ENCODE measurements around the gene OPTN. TPM values are rescaled to one million over a fixed set of nuclear protein-coding genes. Genes with fewer than 3 reads are reported as not detected.

Gene OPTN
- total RNA-seq, 1 experiment from 2014 or later: 52.0 TPM

- Histone ChIP-seq H3K27me3 (replicated peaks) (no peaks in the 10 kb centered on the region), H3K4me3 (peak overlapping the region; percentile 98), H3K36me3 (peaks cover 15% of the 10 kb centered on the region), H3K27ac (peak overlapping the region; percentile 90), H3K4me1 (replicated peaks) (peaks cover 23% of the 10 kb centered on the region), H3K9me3 (replicated peaks) (no peaks in the 10 kb centered on the region)
- peak in 1 of 2 experiments; percentile 71 for DNase-seq (ENCODE audit: low read depth in 1 of 2, low spot score in 2 of 2)
Measured at GRCh38 chr10:13099144-13099665, 758 bp upstream of the OPTN start.

GRCh38 chr10:13100349-13101294 lies 659 bp downstream of the OPTN start:
- H3K36me3 ChIP-seq: peaks cover 24% of the 10 kb centered on the region
- peak overlapping the region; percentile 90 for H3K27ac ChIP-seq
- H3K4me1 ChIP-seq (replicated peaks): peaks cover 17% of the 10 kb centered on the region
- no peaks in the 10 kb centered on the region for H3K9me3 ChIP-seq (replicated peaks)
- peak overlapping the region; percentile 98 for H3K4me3 ChIP-seq
- H3K27me3 ChIP-seq (replicated peaks): no peaks in the 10 kb centered on the region
- DNase-seq (ENCODE audit: low read depth in 1 of 2, low spot score in 2 of 2): peak; percentile 50 to 60

GRCh38 chr10:13102002-13102794 lies 2.2 kb downstream of the OPTN start:
- Histone ChIP-seq H3K36me3 (peaks cover 32% of the 10 kb centered on the region), H3K4me3 (no peak overlapping the region), H3K27ac (no peak overlapping the region), H3K9me3 (replicated peaks) (no peaks in the 10 kb centered on the region), H3K4me1 (replicated peaks) (peaks cover 12% of the 10 kb centered on the region; the same call in 1 of the 2 replicates), H3K27me3 (replicated peaks) (no peaks in the 10 kb centered on the region)
- no peak for DNase-seq (ENCODE audit: low read depth in 1 of 2, low spot score in 2 of 2)

GRCh38 chr10:13103554-13103953 lies 3.6 kb downstream of the OPTN start:
- DNase-seq (ENCODE audit: low read depth in 1 of 2, low spot score in 2 of 2): no peak
- H3K27me3 ChIP-seq (replicated peaks): no peaks in the 10 kb centered on the region
- H3K4me3 ChIP-seq: no peak overlapping the region
- peaks cover 32% of the 10 kb centered on the region for H3K36me3 ChIP-seq
- peaks cover 23% of the 10 kb centered on the region for H3K4me1 ChIP-seq (replicated peaks)
- no peak overlapping the region for H3K27ac ChIP-seq
- no peaks in the 10 kb centered on the region for H3K9me3 ChIP-seq (replicated peaks)

GRCh38 chr10:13104697-13105096 lies 4.7 kb downstream of the OPTN start:
- peaks cover 40% of the 10 kb centered on the region for H3K36me3 ChIP-seq
- no peak overlapping the region for H3K4me3 ChIP-seq
- H3K27me3 ChIP-seq (replicated peaks): no peaks in the 10 kb centered on the region
- no peak for DNase-seq (ENCODE audit: low read depth in 1 of 2, low spot score in 2 of 2)
- H3K27ac ChIP-seq: no peak overlapping the region
- H3K9me3 ChIP-seq (replicated peaks): no peaks in the 10 kb centered on the region
- H3K4me1 ChIP-seq (replicated peaks): peaks cover 18% of the 10 kb centered on the region

GRCh38 chr10:13105184-13105583 lies 5.2 kb downstream of the OPTN start:
- peaks cover 18% of the 10 kb centered on the region for H3K4me1 ChIP-seq (replicated peaks)

GRCh38 chr10:13106387-13107045 lies 6.6 kb downstream of the OPTN start:
- Histone ChIP-seq H3K36me3 (peaks cover 51% of the 10 kb centered on the region), H3K9me3 (replicated peaks) (no peaks in the 10 kb centered on the region), H3K27me3 (replicated peaks) (no peaks in the 10 kb centered on the region), H3K27ac (no peak overlapping the region), H3K4me1 (replicated peaks) (peaks cover 18% of the 10 kb centered on the region), H3K4me3 (no peak overlapping the region)
- no peak for DNase-seq (ENCODE audit: low read depth in 1 of 2, low spot score in 2 of 2)

More at GRCh38 chr10:13105184-13105583, 5.2 kb downstream of the OPTN start:
- Histone ChIP-seq H3K4me3 (no peak overlapping the region), H3K27ac (no peak overlapping the region), H3K36me3 (peaks cover 42% of the 10 kb centered on the region), H3K27me3 (replicated peaks) (no peaks in the 10 kb centered on the region), H3K9me3 (replicated peaks) (no peaks in the 10 kb centered on the region)
- DNase-seq (ENCODE audit: low read depth in 1 of 2, low spot score in 2 of 2): no peak

GRCh38 chr10:13110908-13111307 lies 10.9 kb downstream of the OPTN start:
- Histone ChIP-seq H3K36me3 (peaks cover 63% of the 10 kb centered on the region), H3K4me1 (replicated peaks) (peaks cover 10% of the 10 kb centered on the region), H3K27me3 (replicated peaks) (no peaks in the 10 kb centered on the region), H3K27ac (no peak overlapping the region), H3K4me3 (no peak overlapping the region), H3K9me3 (replicated peaks) (no peaks in the 10 kb centered on the region)
- DNase-seq (ENCODE audit: low read depth in 1 of 2, low spot score in 2 of 2): no peak

- Histone ChIP-seq H3K27me3 (replicated peaks) (no peaks in the 10 kb centered on the region), H3K4me1 (replicated peaks) (no peaks in the 10 kb centered on the region), H3K27ac (no peak overlapping the region), H3K36me3 (peaks cover 76% of the 10 kb centered on the region), H3K4me3 (no peak overlapping the region), H3K9me3 (replicated peaks) (no peaks in the 10 kb centered on the region)
- DNase-seq (ENCODE audit: low read depth in 1 of 2, low spot score in 2 of 2): no peak
Measured at GRCh38 chr10:13113544-13113943, 13.6 kb downstream of the OPTN start.

- Histone ChIP-seq H3K4me1 (replicated peaks) (no peaks in the 10 kb centered on the region), H3K27ac (no peak overlapping the region), H3K4me3 (no peak overlapping the region), H3K9me3 (replicated peaks) (no peaks in the 10 kb centered on the region), H3K36me3 (peaks cover 77% of the 10 kb centered on the region), H3K27me3 (replicated peaks) (no peaks in the 10 kb centered on the region)
- no peak for DNase-seq (ENCODE audit: low read depth in 1 of 2, low spot score in 2 of 2)
Measured at GRCh38 chr10:13115832-13116803, 16.2 kb downstream of the OPTN start.

- H3K27ac ChIP-seq: no peak overlapping the region
- peaks cover 79% of the 10 kb centered on the region for H3K36me3 ChIP-seq
- H3K27me3 ChIP-seq (replicated peaks): no peaks in the 10 kb centered on the region
- DNase-seq (ENCODE audit: low read depth in 1 of 2, low spot score in 2 of 2): no peak
- no peak overlapping the region for H3K4me3 ChIP-seq
- no peaks in the 10 kb centered on the region for H3K4me1 ChIP-seq (replicated peaks)
- H3K9me3 ChIP-seq (replicated peaks): no peaks in the 10 kb centered on the region
Measured at GRCh38 chr10:13117841-13118783, 18.1 kb downstream of the OPTN start.
